H9 (cell line): ENCODE data around the gene BABAM1. TPM values are rescaled to one million over a fixed set of nuclear protein-coding genes. Genes with fewer than 3 reads are reported as not detected.

Experiments
- DNase-seq: peaks from one replicate; pipeline ENCODE4 v3.0.0-alpha.2; 2017
- H2AFZ ChIP-seq: one replicate; pipeline ENCODE4 v1.6.1; 2013; ENCODE audit warnings: mild to moderate bottlenecking, low read length, control low read depth, moderate library complexity
- H2AK5ac ChIP-seq: 2 replicates; pipeline ENCODE4 v1.6.1; 2013; ENCODE audit warnings: low read length, control low read depth, mixed read lengths; ENCODE audit not compliant: insufficient read length
- H2BK120ac ChIP-seq: one replicate; pipeline ENCODE4 v1.6.1; 2013; ENCODE audit warnings: low read depth, mild to moderate bottlenecking, low read length, control low read depth, inconsistent platforms; ENCODE audit not compliant: poor library complexity, severe bottlenecking
- H2BK12ac ChIP-seq: 2 replicates; pipeline ENCODE4 v1.6.1; 2013; ENCODE audit warnings: low read length, control low read depth, mixed read lengths, low read depth; ENCODE audit not compliant: insufficient read length
- H2BK15ac ChIP-seq: 2 replicates; pipeline ENCODE4 v1.6.1; 2013; ENCODE audit warnings: low read depth, low read length, control low read depth
- H2BK20ac ChIP-seq: one replicate; pipeline ENCODE4 v1.6.1; 2013; ENCODE audit warnings: low read depth, mild to moderate bottlenecking, low read length, control low read depth, inconsistent platforms; ENCODE audit not compliant: poor library complexity, severe bottlenecking
- H2BK5ac ChIP-seq: 2 replicates; pipeline ENCODE4 v1.6.1; 2013; ENCODE audit warnings: low read length, control low read depth, mixed read lengths; ENCODE audit not compliant: insufficient read length
- H3K14ac ChIP-seq: 2 replicates; pipeline ENCODE4 v1.6.1; 2013; ENCODE audit warnings: low read length, control low read depth; ENCODE audit not compliant: insufficient read depth
- H3K18ac ChIP-seq: 2 replicates; pipeline ENCODE4 v1.6.1; 2013; ENCODE audit warnings: low read depth, mild to moderate bottlenecking, mixed read lengths, low read length, control low read depth; ENCODE audit not compliant: insufficient read length
- H3K23ac ChIP-seq: 2 replicates; pipeline ENCODE4 v1.6.1; 2013; ENCODE audit warnings: low read length, control low read depth, mixed read lengths, low read depth; ENCODE audit not compliant: insufficient read length
- H3K23me2 ChIP-seq: 2 replicates; pipeline ENCODE4 v1.6.1; 2013; ENCODE audit warnings: low read depth, mild to moderate bottlenecking, mixed read lengths, low read length, control low read depth; ENCODE audit not compliant: insufficient read length, poor library complexity, severe bottlenecking
- H3K27ac ChIP-seq: 2 replicates; pipeline ENCODE4 v1.5.1; 2013; ENCODE audit warnings: low read length, control low read depth, mixed read lengths, low read depth; ENCODE audit not compliant: insufficient read length
- H3K27me3 ChIP-seq: 2 replicates; pipeline ENCODE4 v1.6.1; 2013; ENCODE audit warnings: low read length, control low read depth, inconsistent platforms; ENCODE audit not compliant: insufficient read depth
- H3K4ac ChIP-seq: 2 replicates; pipeline ENCODE4 v1.6.1; 2013; ENCODE audit warnings: low read depth, mild to moderate bottlenecking, control low read depth, inconsistent platforms, low read length, moderate library complexity
- H3K4me1 ChIP-seq: 2 replicates; pipeline ENCODE4 v1.6.1; 2013; ENCODE audit warnings: low read length, control low read depth, inconsistent platforms; ENCODE audit not compliant: insufficient read depth
- H3K4me2 ChIP-seq: 2 replicates; pipeline ENCODE4 v1.6.1; 2013; ENCODE audit warnings: low read length, control low read depth, mixed read lengths; ENCODE audit not compliant: insufficient read length, insufficient read depth
- H3K56ac ChIP-seq: 2 replicates; pipeline ENCODE4 v1.6.1; 2013; ENCODE audit warnings: low read depth, mild to moderate bottlenecking, mixed read lengths, low read length, control low read depth; ENCODE audit not compliant: insufficient read length
- H3K79me1 ChIP-seq: 2 replicates; pipeline ENCODE4 v1.6.1; 2013; ENCODE audit warnings: low read depth, mild to moderate bottlenecking, moderate library complexity, low read length, control low read depth, inconsistent platforms; ENCODE audit not compliant: insufficient read depth, poor library complexity, severe bottlenecking
- H3K79me2 ChIP-seq: 2 replicates; pipeline ENCODE4 v1.6.1; 2013; ENCODE audit warnings: low read length, control low read depth, inconsistent platforms; ENCODE audit not compliant: insufficient read depth
- H3K9ac ChIP-seq: 2 replicates; pipeline ENCODE4 v1.6.1; 2013; ENCODE audit warnings: low read length, control low read depth, mixed read lengths; ENCODE audit not compliant: insufficient read length; ENCODE audit errors: extremely low read depth
- H3K9me3 ChIP-seq: one replicate; pipeline ENCODE4 v1.6.1; 2013; ENCODE audit warnings: low read depth, low read length, inconsistent platforms; ENCODE audit not compliant: control insufficient read depth
- H3T11ph ChIP-seq: one replicate; pipeline ENCODE4 v1.6.1; 2013; ENCODE audit warnings: mild to moderate bottlenecking, low read length, control low read depth, inconsistent platforms
- H4K20me1 ChIP-seq: one replicate; pipeline ENCODE4 v1.6.1; 2013; ENCODE audit not compliant: control insufficient read depth, insufficient read length, insufficient read depth
- H4K5ac ChIP-seq: 2 replicates; pipeline ENCODE4 v1.6.1; 2013; ENCODE audit warnings: low read depth, mild to moderate bottlenecking, mixed read lengths, low read length, control low read depth; ENCODE audit not compliant: insufficient read length
- H4K8ac ChIP-seq: replicated peaks from 2 replicates; pipeline ENCODE4 v1.6.1; 2013; ENCODE audit warnings: low read length, control low read depth, mixed read lengths, low read depth; ENCODE audit not compliant: insufficient read length
- H4K91ac ChIP-seq: 2 replicates; pipeline ENCODE4 v1.6.1; 2013; ENCODE audit warnings: low read depth, mild to moderate bottlenecking, moderate library complexity, mixed read lengths, low read length, control low read depth; ENCODE audit not compliant: insufficient read length
- H3K27ac Mint-ChIP-seq, 3 experiments: 2 replicates in 2 of 3; 3 replicates in 1 of 3; pipeline ENCODE4 v1.8.0; 2020 to 2021; ENCODE audit warnings: mixed read lengths in 3 of 3, mild to moderate bottlenecking in 1 of 3, moderate library complexity in 1 of 3
- H3K27me3 Mint-ChIP-seq: 2 replicates; pipeline ENCODE4 v1.8.0; 2021; ENCODE audit warnings: low read depth, mild to moderate bottlenecking, moderate library complexity, mixed read lengths
- H3K36me3 Mint-ChIP-seq, 3 experiments: 2 replicates in 2 of 3; 3 replicates in 1 of 3; pipeline ENCODE4 v1.8.0; 2020 to 2021; ENCODE audit warnings: low read depth in 3 of 3, mixed read lengths in 3 of 3; ENCODE audit not compliant: insufficient read depth in 1 of 3
- H3K4me1 Mint-ChIP-seq, 2 experiments: 2 replicates each; pipeline ENCODE4 v1.8.0; 2020; ENCODE audit warnings: mixed read lengths in 2 of 2
- H3K4me3 Mint-ChIP-seq, 2 experiments: 2 replicates in 1 of 2; 3 replicates in 1 of 2; pipeline ENCODE4 v1.8.0; 2020 to 2021; ENCODE audit warnings: mild to moderate bottlenecking in 2 of 2, mixed read lengths in 2 of 2, moderate library complexity in 1 of 2
- H3K9me3 Mint-ChIP-seq, 2 experiments: 2 replicates in 1 of 2; 3 replicates in 1 of 2; pipeline ENCODE4 v1.8.0; 2020; ENCODE audit warnings: mild to moderate bottlenecking in 2 of 2, mixed read lengths in 2 of 2, moderate library complexity in 1 of 2
- CTCF ChIP-seq: fragments of 200-600 bp; sonication (generic); conservative IDR thresholded peaks from 3 replicates; pipeline ENCODE4 v1.8.0; 2021; ENCODE audit warnings: antibody characterized with exemption, mild to moderate bottlenecking
- WGBS: extraction: QIAGEN DNeasy Blood & Tissue Kit; methylation state at CpG from one replicate; pipeline ENCODE4 v1.1.7; 2013; ENCODE audit warnings: missing lambda C conversion rate, low lambda C conversion rate, mixed read lengths; ENCODE audit not compliant: insufficient read length; ENCODE audit errors: extremely low coverage; 5-methylcytosine and 5-hydroxymethylcytosine counted together
- total RNA-seq: library from RNA; stranded (reverse); gene quantifications from 2 replicates; pipeline ENCODE4 v1.2.1, GENCODE V29; 2021

The BABAM1 gene
- total RNA-seq, 1 experiment from 2014 or later: 130 TPM

DNA sequence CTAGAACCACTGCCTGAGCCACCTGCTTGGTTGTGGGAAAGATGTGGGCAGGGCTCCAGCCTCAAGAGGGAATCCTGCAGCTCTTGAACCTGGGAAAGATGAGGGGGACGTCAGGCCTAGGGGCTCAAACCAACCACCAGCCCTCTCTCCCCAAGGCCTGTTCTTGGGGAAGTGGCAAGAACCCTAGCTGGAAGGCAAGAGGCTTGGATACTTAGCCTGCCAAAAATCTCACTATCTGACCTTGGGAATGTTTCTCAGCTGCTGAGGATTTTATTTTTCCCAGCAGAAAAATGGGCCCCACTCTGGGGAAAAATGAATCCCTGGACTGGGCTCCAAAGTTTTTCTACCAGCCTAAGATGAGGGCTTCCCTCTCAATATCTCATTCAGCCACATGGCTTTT is 7.3 kb upstream of the BABAM1 start:
- H3K9me3 Mint-ChIP-seq: no peaks in the 10 kb centered on the region; a peak in 1 of 5 replicates
- no peak overlapping the region for H2AK5ac ChIP-seq
- H2BK120ac ChIP-seq: no peak overlapping the region
- no peak overlapping the region for H3K4ac ChIP-seq
- H3K4me2 ChIP-seq: no peak overlapping the region
- H2AFZ ChIP-seq: no peak overlapping the region
- no peak overlapping the region for H3K14ac ChIP-seq
- peaks cover 1% of the 10 kb centered on the region; the same call in 1 of the 2 replicates for H3K27me3 Mint-ChIP-seq
- peaks cover 13% of the 10 kb centered on the region for H3K9me3 ChIP-seq
- no peak overlapping the region for H2BK5ac ChIP-seq
- peaks cover 0 to 20% (median 0%) of the 10 kb centered on the region in 3 experiments; a peak in 3 of 7 replicates for H3K36me3 Mint-ChIP-seq
- no peaks in the 10 kb centered on the region for H3K27me3 ChIP-seq
- H3K27ac ChIP-seq: no peak overlapping the region
- H3K4me1 ChIP-seq: peaks cover 4% of the 10 kb centered on the region; the same call in 1 of the 2 replicates
- H4K91ac ChIP-seq: no peak overlapping the region
- H3T11ph ChIP-seq: no peak overlapping the region
- H3K56ac ChIP-seq: no peak overlapping the region
- no peak overlapping the region for H2BK20ac ChIP-seq
- no peaks in the 10 kb centered on the region for H3K23me2 ChIP-seq
- no peak overlapping the region for H3K18ac ChIP-seq
- no peak for DNase-seq
- no peak overlapping the region for H3K4me3 Mint-ChIP-seq
- H3K27ac Mint-ChIP-seq: no peak overlapping the region
- 0 out of 2 replicates have a peak overlapping the region, but pooled peaks have one; percentile 52 for H2BK15ac ChIP-seq
- no peak overlapping the region for H2BK12ac ChIP-seq
- no peak overlapping the region for H4K8ac ChIP-seq
- no CpG with 5 or more reads among the region's 1 CpG for WGBS
- no peak overlapping the region for H3K9ac ChIP-seq
- H3K4me1 Mint-ChIP-seq: peaks cover 11 to 22% of the 10 kb centered on the region in 2 experiments
- H3K79me2 ChIP-seq: no peaks in the 10 kb centered on the region
- no peak overlapping the region for H4K5ac ChIP-seq
- TF ChIP-seq CTCF: no peak
- no peaks in the 10 kb centered on the region for H3K79me1 ChIP-seq
- H3K23ac ChIP-seq: no peak overlapping the region
- H4K20me1 ChIP-seq: no peaks in the 10 kb centered on the region
